ENCODE measurements around the gene TREML2. TPM values are rescaled to one million over a fixed set of nuclear protein-coding genes. Genes with fewer than 3 reads are reported as not detected.

TREML2 gene
- total and polyA plus RNA-seq, 11 donors = 0.07 to 0.32 (median 0.09) TPM; not detected in 6

GRCh38 chr6:41171908-41172307 is 29.0 kb downstream of the TREML2 start:
- Histone ChIP-seq H3K27ac (no peak overlapping the region), H3K9me3 (no peaks in the 10 kb centered on the region), H3K27me3 (peaks cover 0 to 23% (median 0%) of the 10 kb centered on the region in 9 donors), H3K36me3 (no peaks in the 10 kb centered on the region), H3K4me1 (no peaks in the 10 kb centered on the region), H3K4me3 (no peak overlapping the region)
- intact Hi-C loops (cut with DNase I) = no loop called here
- TF ChIP-seq CTCF (IDR thresholded peaks at IDR 0.05) (no peak), POLR2A (IDR thresholded peaks at IDR 0.05) (no peak)
- no peak for DNase-seq
- 17 to 25% (median 21%) methylated on average over 3 of the region's 3 CpGs for WGBS, 4 donors
- ATAC-seq = no peak

- H3K27ac ChIP-seq = no peak overlapping the region
- H3K27me3 ChIP-seq = peaks cover 0 to 22% (median 0%) of the 10 kb centered on the region in 9 donors
- WGBS, 4 donors = 47 to 68% (median 60%) methylated on average over 4 of the region's 4 CpGs
- no peaks in the 10 kb centered on the region for H3K9me3 ChIP-seq
- no peaks in the 10 kb centered on the region for H3K36me3 ChIP-seq
- TF ChIP-seq CTCF (IDR thresholded peaks at IDR 0.05) = no peak
- TF ChIP-seq POLR2A (IDR thresholded peaks at IDR 0.05) = no peak
- no peak overlapping the region for H3K4me3 ChIP-seq
- no peak for DNase-seq
- no peak for ATAC-seq
- no peaks in the 10 kb centered on the region for H3K4me1 ChIP-seq
- intact Hi-C loops (cut with DNase I) = no loop called here
Observed at GRCh38 chr6:41170547-41171160, 30.3 kb downstream of the TREML2 start.

- TF ChIP-seq POLR2A (IDR thresholded peaks at IDR 0.05) (no peak), CTCF (IDR thresholded peaks at IDR 0.05) (no peak)
- Histone ChIP-seq H3K4me1 (peaks cover 0 to 4% (median 0%) of the 10 kb centered on the region in 12 donors), H3K4me3 (no peak overlapping the region), H3K27me3 (peaks cover 0 to 15% (median 0%) of the 10 kb centered on the region in 9 donors), H3K27ac (no peak overlapping the region), H3K36me3 (no peaks in the 10 kb centered on the region), H3K9me3 (no peaks in the 10 kb centered on the region)
- ATAC-seq (peak in 1 of 4 donors; percentile 20), DNase-seq (no peak)
- WGBS, 4 donors = 59 to 65% (median 62%) methylated on average over 5 of the region's 5 CpGs
- intact Hi-C loops (cut with DNase I) = no loop called here
Observed at GRCh38 chr6:41167173-41167963, 33.6 kb downstream of the TREML2 start.

- peaks cover 0 to 16% (median 0%) of the 10 kb centered on the region in 12 donors for H3K4me1 ChIP-seq
- WGBS, 4 donors = 85 to 94% (median 87%) methylated on average over 4 of the region's 4 CpGs
- H3K4me3 ChIP-seq = no peak overlapping the region
- TF ChIP-seq POLR2A (IDR thresholded peaks at IDR 0.05) (no peak), CTCF (IDR thresholded peaks at IDR 0.05) (no peak)
- H3K27me3 ChIP-seq = peaks cover 0 to 18% (median 2%) of the 10 kb centered on the region in 9 donors
- intact Hi-C loops (cut with DNase I) = no loop called here
- no peaks in the 10 kb centered on the region for H3K36me3 ChIP-seq
- DNase-seq (no peak), ATAC-seq (no peak)
- H3K9me3 ChIP-seq = no peaks in the 10 kb centered on the region
- H3K27ac ChIP-seq = no peak overlapping the region
Observed at GRCh38 chr6:41164551-41165120, 36.3 kb downstream of the TREML2 start.

Measured in heart left ventricle (tissue), 16 donors.